Adipocyte (in vitro differentiated cells): ENCODE results near the gene CRYGD.
A peak's percentile ranks its signal among the peaks of the same experiment; 100 is the strongest.
"Not testable (repeated sequence)": the region's sequence is repeated elsewhere in the genome, so short reads cannot be mapped to it uniquely, and the experiment has no call there.

Experiments
- DNase-seq: peaks from one replicate; pipeline ENCODE4 v3.0.0-alpha.2; 2015; ENCODE audit warnings: low read depth
- H3K27me3 ChIP-seq: replicated peaks from 2 replicates; pipeline ENCODE4 v1.7.0; 2013; ENCODE audit warnings: mild to moderate bottlenecking, low read length, moderate library complexity; ENCODE audit not compliant: control insufficient read depth, insufficient read depth
- H3K36me3 ChIP-seq: 2 replicates; pipeline ENCODE4 v1.7.0; 2013; ENCODE audit warnings: low read length, mild to moderate bottlenecking, moderate library complexity; ENCODE audit not compliant: control insufficient read depth, insufficient read depth, severe bottlenecking
- H3K4me1 ChIP-seq: 2 replicates; pipeline ENCODE4 v1.7.0; 2013; ENCODE audit warnings: mild to moderate bottlenecking, low read length, moderate library complexity; ENCODE audit not compliant: control insufficient read depth, insufficient read depth
- H3K4me3 ChIP-seq: 2 replicates; pipeline ENCODE4 v1.7.0; 2013; ENCODE audit warnings: mild to moderate bottlenecking, low read length, moderate library complexity
- H3K9ac ChIP-seq: 2 replicates; pipeline ENCODE4 v1.7.0; 2013; ENCODE audit warnings: mild to moderate bottlenecking, low read length, moderate library complexity
- H3K9me3 ChIP-seq: 2 replicates; pipeline ENCODE4 v1.7.0; 2013; ENCODE audit warnings: mild to moderate bottlenecking, low read length, moderate library complexity; ENCODE audit not compliant: control insufficient read depth

Gene CRYGD

DNA sequence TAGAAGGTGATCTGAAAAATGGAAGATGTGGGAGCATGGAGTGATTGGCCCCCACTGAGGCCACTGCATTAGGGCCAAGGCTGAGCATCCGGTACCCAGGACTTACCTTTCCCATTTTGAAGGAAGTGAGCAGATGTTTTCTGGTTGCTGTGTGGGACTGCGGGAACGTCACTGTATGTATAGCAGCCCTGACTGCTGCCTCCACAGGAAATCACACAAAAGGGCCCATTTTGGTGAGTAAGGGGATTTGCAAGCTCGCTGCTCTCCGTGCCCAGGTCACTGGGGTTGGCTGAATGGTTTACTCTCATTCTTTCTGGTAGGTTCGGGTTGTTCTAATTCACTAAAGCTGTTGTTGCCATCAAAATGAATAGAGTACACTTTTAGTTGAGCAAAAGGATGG lies 21.7 kb upstream of the CRYGD start, which contains the start of gene CRYGB:
CRYGB (minus strand) TSS at position 153 of the 400 bp plus-strand sequence; CDS start at position 115, 38 bp downstream.
- Histone ChIP-seq H3K9me3 (peaks cover 2% of the 10 kb centered on the region), H3K9ac (no peak within 1 kb of the TSS), H3K27me3 (peaks cover 17% of the 10 kb centered on the region), H3K4me3 (no peak within 1 kb of the TSS), H3K4me1 (no peaks in the 10 kb centered on the region), H3K36me3 (no peaks in the 10 kb centered on the region)
- no peak for DNase-seq

DNA sequence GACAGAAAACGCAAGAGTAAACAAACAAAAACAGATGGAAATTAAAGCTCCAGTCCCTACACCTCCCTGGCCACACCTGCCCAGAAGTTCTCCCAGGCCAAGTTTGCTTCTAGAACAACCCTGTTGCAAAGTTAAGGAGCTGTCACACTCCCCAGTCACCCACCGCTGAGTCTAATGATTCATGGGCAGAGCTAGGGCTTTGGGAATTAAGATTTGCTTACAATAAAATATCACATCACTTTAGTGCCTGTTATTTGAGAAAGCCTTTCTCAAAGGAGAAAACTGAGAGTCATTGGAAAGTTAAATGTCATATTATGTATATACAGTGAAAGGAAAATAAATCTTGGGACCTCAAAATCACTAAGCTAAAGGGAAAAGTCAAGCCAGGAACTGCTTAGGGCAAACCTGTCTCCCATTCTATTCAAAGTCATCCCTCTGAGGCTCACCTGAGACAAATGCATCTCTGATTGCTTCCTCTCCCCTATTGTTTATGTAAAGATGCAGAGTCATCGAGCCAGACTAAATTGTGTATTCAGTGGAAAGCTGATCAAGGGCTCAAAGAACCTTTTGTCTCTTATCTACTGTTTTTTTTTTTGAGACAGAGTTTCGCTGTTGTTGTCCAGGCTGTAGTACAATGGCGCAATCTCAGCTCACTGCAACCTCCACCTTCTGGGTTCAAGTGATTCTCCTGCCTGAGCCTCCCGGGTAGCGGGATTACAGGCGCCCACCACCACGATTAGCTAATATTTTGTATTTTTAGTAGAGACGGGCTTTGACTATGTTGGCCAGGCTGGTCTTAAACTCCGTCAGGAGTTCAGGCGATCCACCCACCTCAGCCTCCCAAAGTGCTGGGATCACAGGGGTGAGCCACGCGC lies 18.8 kb upstream of the CRYGD start:
- Histone ChIP-seq H3K4me1 (no peaks in the 10 kb centered on the region), H3K9ac (no peak overlapping the region), H3K4me3 (no peak overlapping the region), H3K9me3 (peaks cover 2% of the 10 kb centered on the region), H3K27me3 (peaks cover 17% of the 10 kb centered on the region), H3K36me3 (no peaks in the 10 kb centered on the region)
- no peak for DNase-seq

DNA sequence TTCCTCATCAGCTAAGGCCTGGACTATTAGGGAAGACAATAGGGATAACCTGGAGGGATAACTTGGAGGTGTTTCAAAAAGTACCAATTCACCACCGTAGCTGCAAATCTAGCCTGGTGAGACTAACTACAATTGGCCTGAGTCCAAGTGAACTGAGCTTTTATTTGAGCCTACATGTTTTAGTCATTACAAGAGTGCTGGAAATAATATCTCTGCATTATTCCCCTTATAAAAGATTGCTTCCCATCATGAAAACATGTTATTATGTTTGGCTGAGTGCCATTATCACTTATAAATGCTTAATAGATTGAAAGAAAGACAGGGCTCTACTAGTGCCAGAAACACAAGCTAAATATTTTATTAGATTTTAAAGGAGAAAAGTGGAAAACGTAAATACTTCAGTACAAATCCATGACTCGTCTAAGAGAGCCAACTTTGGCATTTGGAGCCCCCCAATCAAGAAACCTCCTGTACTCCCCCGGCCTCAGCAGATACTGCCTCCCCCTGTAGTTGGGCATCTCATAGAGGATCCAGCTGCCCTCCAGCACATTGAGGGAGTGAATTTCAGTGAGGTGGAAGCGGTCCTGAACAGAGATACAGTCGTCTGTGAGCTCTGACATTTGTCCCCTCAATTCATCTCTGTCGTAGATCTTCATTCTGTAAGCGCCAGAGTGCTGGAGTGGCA lies 18.1 kb upstream of the CRYGD start:
- Histone ChIP-seq H3K4me3 (no peak overlapping the region), H3K36me3 (no peaks in the 10 kb centered on the region), H3K4me1 (no peaks in the 10 kb centered on the region), H3K9me3 (peaks cover 2% of the 10 kb centered on the region), H3K27me3 (peaks cover 10% of the 10 kb centered on the region), H3K9ac (no peak overlapping the region)
- DNase-seq: peak; percentile 11

DNA sequence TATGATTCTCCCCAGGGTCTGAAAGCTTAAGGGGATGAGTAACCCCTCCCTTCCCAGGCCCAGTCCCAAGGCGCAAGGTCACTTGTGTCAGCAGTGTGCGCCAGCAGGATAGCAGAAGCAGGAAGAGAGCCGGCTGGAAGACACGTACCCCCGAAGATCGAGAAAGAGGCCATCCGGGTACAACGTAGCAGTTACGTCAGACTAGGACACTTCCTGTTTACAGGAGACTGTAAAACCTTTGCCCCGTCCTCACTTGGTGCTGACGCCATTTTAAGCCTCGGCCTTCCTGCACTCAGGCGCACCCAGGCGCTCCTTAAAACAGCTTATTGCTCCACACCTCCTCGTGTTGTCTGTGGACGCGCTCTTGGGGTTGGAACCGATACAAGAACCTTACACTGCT lies 15.1 kb upstream of the CRYGD start:
- Histone ChIP-seq H3K4me1 (no peaks in the 10 kb centered on the region), H3K36me3 (no peaks in the 10 kb centered on the region), H3K4me3 (no peak overlapping the region), H3K9me3 (peaks cover 2% of the 10 kb centered on the region), H3K9ac (no peak overlapping the region), H3K27me3 (peaks cover 8% of the 10 kb centered on the region)
- DNase-seq: no peak

DNA sequence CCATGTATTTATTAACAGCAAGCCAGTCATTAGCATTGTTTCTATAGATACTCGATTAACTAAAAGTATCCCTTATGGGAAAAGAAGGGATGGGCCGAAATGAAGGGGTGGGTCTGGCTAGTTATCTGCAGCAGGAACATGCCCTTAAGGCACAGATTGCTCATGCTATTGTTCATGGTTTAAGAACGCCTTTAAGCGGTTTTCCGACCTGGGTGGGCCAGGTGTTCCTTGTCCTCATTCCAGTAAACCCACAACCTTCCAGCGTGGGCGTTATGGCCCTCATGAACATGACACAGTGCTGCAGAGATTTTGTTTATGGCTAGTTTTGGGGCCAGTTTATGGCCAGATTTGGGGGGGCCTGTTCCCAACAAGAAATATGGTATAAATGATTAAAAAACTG lies 14.0 kb upstream of the CRYGD start:
- H3K4me3 ChIP-seq, DNase-seq, H3K27me3 ChIP-seq, H3K36me3 ChIP-seq, H3K9me3 ChIP-seq, H3K9ac ChIP-seq, H3K4me1 ChIP-seq: not testable (repeated sequence)

DNA sequence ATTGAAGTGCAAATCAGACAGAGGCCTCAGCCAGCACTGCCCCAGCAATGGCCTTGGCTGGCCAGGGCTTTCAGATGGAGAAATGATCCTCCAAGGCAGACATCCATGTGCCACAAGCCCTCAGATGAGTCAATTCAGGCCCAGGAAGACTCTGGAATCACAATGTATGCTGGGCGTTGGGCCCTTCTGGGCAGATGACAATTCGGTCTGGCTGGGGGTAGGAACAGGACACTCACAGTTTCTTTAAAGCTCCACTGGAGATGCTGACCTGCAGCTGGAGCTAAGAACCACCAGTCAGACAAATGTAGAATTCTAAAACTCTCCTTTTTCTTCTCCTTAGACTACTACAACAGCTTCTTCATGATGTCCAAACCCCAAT lies 12.4 kb upstream of the CRYGD start:
- no peaks in the 10 kb centered on the region for H3K4me1 ChIP-seq
- peaks cover 6% of the 10 kb centered on the region for H3K27me3 ChIP-seq
- no peak overlapping the region for H3K9ac ChIP-seq
- DNase-seq: no peak
- H3K36me3 ChIP-seq: no peaks in the 10 kb centered on the region
- no peaks in the 10 kb centered on the region for H3K9me3 ChIP-seq
- H3K4me3 ChIP-seq: no peak overlapping the region

DNA sequence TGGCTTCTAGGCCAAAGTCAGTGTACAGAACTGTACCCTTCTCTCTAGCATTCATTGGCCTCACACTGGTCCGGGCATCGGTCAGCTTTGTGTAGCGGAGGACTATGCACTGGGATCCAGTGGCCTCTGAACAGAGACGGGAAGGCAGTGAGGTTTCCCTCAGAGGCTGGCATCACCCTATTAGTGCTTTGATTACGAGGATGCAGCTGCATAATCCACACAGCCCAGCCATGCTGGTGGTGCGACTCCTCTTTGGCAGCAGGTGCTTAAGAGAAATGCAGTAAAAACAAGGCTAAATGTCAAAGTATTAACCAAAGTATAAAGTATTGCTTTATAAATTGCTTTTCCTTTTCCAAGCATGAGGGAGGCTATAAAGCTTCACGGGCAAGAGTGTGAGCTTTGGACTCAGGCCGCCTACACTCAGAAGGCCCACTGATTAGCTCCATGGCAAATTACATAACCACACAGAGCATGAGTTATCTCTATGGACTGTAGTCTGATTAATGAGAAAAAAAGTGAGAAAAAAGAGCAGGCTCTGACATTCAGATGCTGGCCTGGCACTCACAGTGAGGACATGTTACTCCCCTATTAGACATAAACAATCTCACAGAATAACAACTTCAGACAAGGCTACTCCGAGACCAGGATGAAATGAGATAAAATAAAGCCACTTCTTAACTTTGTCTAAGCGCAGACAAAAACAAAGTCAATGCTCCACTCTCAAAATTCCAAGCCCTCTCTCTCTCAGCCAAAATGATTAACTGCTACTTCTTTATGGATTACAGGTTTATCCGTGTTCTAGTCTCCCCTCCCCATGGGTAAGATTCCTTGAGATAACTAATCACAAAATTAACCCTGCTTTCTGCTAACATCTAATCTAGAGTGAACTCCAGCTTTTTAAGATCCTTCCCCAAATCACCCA lies 11.7 kb upstream of the CRYGD start:
- peaks cover 7% of the 10 kb centered on the region for H3K27me3 ChIP-seq
- no peak for DNase-seq
- H3K9ac ChIP-seq: no peak overlapping the region
- H3K9me3 ChIP-seq: no peaks in the 10 kb centered on the region
- H3K4me1 ChIP-seq: no peaks in the 10 kb centered on the region
- H3K36me3 ChIP-seq: no peaks in the 10 kb centered on the region
- no peak overlapping the region for H3K4me3 ChIP-seq

DNA sequence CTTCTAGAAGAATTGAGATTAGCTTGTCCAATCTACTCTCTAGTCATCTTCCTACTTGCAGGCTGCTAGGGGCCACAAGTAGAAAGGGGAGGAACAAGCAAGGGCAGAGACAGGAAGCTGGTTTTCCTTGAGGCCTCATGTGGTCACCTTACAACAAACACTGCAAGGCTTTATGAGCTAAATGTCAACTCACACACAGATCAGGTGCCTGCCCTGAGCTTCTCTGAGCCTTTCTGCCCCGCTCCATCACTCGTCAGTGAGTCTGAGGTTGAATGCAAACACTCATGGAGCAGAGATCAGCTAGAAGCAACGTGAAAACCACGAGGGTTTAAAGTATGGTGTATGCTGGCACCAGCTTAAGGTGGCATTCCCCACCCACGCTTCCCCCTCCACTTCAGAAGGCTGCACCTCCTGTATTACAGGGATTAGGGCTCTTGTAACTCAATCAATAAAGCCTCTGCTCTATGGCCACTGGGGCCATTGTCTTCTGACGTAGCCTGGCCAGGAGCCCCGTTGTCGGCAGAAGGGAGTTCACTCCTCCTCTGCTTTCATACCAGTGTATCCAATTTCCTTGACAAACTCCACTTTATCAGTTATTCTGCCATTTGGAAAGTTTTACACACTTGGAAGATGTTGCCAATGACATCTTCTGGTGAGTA lies 10.7 kb upstream of the CRYGD start:
- H3K27me3 ChIP-seq: peaks cover 10% of the 10 kb centered on the region
- H3K9ac ChIP-seq: no peak overlapping the region
- H3K4me1 ChIP-seq: no peaks in the 10 kb centered on the region
- H3K4me3 ChIP-seq: no peak overlapping the region
- H3K9me3 ChIP-seq: no peaks in the 10 kb centered on the region
- no peaks in the 10 kb centered on the region for H3K36me3 ChIP-seq
- no peak for DNase-seq

DNA sequence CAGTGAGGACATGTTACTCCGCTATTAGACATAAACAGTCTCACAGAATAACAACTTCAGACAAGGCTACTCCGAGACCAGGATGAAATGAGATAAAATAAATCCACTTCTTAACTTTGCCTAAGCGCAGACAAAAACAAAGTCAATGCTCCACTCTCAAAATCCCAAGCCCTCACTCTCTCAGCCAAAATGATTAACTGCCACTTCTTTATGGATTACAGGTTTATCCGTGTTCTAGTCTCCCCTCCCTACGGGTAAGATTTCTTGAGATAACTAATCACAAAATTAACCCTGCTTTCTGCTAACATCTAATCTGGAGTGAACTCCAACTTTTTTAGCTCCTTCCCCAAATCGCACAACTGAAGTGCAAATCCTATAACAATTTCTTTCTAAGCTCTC lies 6.4 kb upstream of the CRYGD start:
- no peak for DNase-seq
- Histone ChIP-seq H3K4me3 (no peak overlapping the region), H3K9ac (no peak overlapping the region), H3K27me3 (peaks cover 21% of the 10 kb centered on the region), H3K9me3 (no peaks in the 10 kb centered on the region), H3K4me1 (no peaks in the 10 kb centered on the region), H3K36me3 (no peaks in the 10 kb centered on the region)

DNA sequence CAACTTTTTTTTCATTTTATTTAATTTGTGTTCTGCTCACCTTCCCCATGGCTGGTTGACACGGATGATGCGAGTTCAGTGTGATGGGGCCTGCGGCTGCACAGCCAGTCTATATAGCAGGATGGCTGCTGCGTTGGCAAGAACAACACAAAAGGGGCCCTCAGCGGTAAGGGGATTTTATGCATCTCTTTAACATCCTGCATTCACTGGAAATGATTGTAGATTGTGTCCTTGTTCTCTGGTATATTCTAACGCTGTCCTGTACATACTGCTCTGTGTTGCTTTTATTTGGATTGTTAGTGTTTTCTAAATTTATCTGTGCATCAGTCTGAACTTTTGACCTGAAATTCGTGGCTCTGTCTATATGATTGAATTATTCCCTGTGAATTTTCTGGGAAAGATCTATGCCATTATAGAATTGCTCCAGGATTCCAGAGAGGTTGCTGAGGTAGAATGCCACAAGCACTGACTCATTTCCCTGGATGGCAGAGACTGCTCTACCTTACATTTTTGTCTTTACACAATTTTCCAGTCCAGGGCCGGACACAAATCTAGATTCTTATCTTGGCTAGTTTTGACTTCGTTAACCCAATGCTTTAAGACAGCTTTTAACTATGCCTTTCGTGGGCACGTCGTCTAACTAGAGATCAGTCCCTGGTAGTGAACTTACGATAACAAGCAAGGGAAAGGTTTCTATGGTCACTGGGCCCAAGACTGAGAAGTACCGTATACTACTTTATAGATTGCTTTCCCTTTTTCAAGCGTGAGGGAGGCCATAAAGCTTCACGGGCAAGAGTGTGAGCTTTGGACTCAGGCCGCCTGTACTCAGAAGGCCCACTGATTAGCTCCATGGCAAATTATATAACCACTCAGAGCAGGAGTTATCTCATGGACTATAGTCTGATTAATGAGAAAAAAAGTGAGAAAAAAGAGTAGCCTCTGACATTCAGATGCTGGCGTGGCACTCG lies 5.7 kb upstream of the CRYGD start, which contains the start of gene CRYGC:
CRYGC (minus strand) TSS at position 85 of the 968 bp plus-strand sequence; CDS start at position 49, 36 bp downstream.
- no peak within 1 kb of the TSS for H3K4me3 ChIP-seq
- H3K27me3 ChIP-seq: peaks cover 26% of the 10 kb centered on the region
- no peaks in the 10 kb centered on the region for H3K9me3 ChIP-seq
- H3K4me1 ChIP-seq: no peaks in the 10 kb centered on the region
- no peak within 1 kb of the TSS for H3K9ac ChIP-seq
- H3K36me3 ChIP-seq: no peaks in the 10 kb centered on the region
- DNase-seq: no peak
